NCI-H524 treated with DMSO at 0.1 percent for 48 hours (cell line): Measurements from ENCODE around the gene TPRA1.
"Not testable (repeated sequence)": the region's sequence is repeated elsewhere in the genome, so short reads cannot be mapped to it uniquely, and the experiment has no call there.

ENCODE experiments used
- DNase-seq: peaks from one replicate; lab custom pipeline; 2025; lab: John Stamatoyannopoulos, UW

TPRA1 gene

GRCh38 chr3:127616836-127617605 lies 26.5 kb upstream of the TPRA1 start:
- DNase-seq: no peak

DNA sequence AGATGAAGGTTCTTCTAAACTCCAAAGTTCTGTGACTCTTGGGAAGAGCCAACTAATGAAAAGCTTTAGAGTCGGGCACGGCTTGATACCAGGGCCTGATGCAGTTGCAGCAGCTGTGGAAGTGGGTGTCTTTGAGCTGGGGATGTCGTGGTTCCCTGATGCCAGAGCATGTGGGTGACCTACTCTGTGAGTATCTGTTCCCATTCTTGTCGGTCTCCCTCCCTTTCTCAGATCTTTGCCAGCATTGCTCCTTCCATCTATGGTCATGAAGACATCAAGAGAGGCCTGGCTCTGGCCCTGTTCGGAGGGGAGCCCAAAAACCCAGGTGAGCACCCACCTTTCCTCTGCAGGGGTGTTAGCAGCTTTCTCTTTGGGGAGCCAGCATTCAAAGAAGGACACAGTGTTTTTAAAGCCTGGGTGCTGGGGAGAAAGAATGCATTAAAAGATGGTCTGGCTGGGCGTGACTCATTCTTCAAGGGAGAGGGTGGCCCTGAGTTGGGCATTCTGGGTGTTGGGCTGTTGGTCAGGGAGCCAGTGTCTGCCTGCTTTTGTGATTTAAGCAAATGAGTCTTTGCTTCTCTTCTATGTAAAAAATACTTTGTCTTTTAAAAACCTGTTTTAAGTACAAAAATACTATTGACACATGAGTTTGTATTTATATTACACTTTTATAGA lies 25.2 kb upstream of the TPRA1 start:
- no peak for DNase-seq

DNA sequence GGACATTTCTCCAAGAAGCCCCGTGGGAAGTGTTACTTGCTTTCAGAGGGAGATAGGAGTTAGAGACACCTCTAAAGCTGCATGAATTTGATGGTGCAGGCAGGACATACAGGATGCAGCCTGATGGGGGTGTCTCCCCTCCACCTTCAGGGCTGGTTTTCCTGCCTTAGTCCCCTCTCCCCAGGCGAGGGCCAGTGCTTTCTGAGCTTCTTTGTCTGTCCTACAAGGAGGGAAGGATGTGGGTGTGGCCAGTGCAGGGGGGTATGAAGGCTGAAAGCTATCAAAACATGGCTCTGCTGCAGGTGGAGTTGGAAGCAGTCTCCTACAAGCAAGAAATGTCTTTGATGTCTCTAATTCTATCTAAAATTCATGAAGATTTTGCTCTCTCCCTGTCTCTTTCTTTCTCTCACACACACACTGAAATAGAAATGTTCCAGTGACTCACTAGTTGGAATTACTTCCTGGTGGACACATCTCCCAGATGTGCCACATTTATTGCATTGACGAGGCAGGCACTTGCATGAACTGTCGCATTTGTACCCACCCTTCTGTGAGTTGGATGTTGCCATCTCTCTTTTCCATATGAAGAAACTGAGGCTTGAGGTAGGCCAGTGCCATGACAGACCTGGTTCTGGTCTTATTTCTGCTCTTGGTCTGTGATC lies 24.5 kb upstream of the TPRA1 start:
- no peak for DNase-seq

- DNase-seq: no peak
These were observed 22.9 kb upstream of the TPRA1 start for GRCh38 chr3:127613406-127613805.

- no peak for DNase-seq
These were observed 22.4 kb upstream of the TPRA1 start for GRCh38 chr3:127612966-127613365.

DNA sequence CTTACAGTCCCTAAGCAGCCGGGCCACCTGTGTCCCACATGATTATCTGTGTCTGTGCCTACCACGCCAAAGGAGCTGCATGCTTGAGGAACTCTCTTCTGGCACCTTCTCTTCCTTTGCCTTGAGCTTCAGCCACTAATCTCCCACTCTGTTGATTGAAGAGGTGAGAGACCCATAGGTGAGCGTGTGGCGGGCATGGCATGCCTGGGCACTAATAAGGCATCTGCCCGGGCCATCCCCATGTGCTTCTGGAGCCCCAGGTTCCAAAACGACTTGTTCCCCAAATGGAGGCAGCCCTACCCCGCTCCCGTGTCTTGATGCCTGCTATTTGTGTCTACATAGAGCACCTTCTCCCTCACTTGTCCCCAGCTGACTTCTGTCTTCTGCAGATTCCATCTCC lies 20.7 kb upstream of the TPRA1 start:
- no peak for DNase-seq

- no peak for DNase-seq
These were observed 19.6 kb upstream of the TPRA1 start for GRCh38 chr3:127610105-127610504.

GRCh38 chr3:127608362-127608718 lies 17.8 kb upstream of the TPRA1 start:
- DNase-seq: no peak

- no peak for DNase-seq
These were observed 17.3 kb upstream of the TPRA1 start for GRCh38 chr3:127607675-127608361.

GRCh38 chr3:127606981-127607595 lies 16.6 kb upstream of the TPRA1 start:
- no peak for DNase-seq

GRCh38 chr3:127606086-127606805 lies 15.7 kb upstream of the TPRA1 start:
- DNase-seq: no peak

DNA sequence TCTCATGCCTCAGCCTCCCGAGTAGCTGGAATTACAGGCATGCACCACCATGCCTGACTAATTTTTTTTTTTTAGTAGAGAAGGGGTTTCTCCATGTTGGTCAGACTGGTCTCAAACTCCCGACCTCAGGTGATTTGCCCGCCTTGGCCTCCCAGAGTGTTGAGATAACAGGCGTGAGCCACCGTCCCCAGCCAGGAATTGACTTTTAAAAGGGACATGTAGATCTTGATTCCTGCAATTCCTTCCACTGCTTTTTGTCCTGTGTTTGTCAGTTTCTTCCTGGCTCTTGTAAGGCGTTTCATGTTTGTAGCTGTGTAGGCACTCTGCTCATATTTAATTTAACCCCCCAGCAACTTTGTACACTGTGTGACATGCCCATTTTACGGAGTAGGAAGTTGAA lies 15.0 kb upstream of the TPRA1 start:
- DNase-seq: not testable (repeated sequence)

GRCh38 chr3:127604546-127605165 lies 14.1 kb upstream of the TPRA1 start:
- no peak for DNase-seq

GRCh38 chr3:127604035-127604434 lies 13.5 kb upstream of the TPRA1 start:
- no peak for DNase-seq

- no peak for DNase-seq
These were observed 10.4 kb upstream of the TPRA1 start for GRCh38 chr3:127600749-127601456.

DNA sequence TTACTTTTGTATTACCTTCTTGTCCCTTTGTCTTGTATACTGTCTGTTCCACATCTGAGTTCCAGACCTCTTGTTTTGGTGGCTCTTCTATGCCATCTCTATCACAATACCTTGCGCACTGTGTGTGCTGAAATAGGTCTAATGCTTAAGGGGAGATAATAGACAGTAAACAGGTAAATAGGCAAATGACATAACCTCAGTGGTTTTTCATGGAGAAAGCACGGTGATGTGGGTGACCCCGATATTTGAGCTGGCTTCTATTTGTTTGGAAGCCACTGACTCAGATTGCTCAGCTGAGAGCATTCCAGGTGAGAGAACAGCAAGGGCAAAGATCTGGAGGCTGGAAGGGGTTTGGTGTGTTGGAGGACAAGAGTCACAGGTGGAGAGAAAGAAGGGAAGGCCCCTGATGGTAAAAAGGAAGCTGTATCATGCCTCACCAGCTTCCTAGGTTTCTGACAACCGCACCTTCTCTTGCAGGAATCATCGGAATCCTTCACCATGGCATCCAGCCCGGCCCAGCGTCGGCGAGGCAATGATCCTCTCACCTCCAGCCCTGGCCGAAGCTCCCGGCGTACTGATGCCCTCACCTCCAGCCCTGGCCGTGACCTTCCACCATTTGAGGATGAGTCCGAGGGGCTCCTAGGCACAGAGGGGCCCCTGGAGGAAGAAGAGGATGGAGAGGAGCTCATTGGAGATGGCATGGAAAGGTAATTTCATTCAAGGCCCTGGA lies 8.5 kb upstream of the TPRA1 start:
- no peak for DNase-seq

DNA sequence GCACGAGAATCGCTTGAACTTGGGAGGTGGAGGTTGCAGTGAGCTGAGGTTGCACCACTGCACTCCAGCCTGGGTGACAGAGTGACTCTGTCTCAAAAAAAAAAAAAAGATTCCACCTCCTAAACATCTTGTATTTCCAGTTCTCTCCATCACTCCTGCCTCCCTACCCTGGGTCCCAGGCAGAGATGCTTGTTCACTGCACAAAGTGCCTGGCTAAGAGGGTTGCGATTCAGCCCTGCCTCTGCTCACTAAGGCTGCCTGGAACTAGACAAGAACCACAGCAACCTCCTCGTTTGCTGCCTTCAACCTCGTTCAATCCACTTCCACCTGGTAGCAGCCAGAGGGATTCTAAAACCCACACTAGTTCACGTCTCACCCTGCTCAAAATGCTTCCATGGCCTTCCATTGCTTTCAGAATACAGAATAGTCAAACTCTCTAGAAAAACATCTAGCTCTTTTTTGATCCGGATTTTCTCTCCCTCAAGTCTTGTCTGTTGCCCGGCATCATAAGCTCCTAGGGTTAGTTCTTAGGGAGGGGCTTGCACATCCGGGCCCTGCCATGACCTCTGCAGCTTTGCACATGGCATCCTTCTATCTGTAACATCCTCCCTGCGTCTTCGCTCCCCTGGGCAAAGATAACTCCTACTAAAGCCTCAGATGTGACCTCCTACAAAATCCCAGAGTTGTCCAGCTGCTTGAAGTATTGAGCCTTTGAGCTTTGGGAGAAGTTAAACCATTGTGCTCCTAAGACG lies 6.7 kb upstream of the TPRA1 start:
- DNase-seq: no peak

DNA sequence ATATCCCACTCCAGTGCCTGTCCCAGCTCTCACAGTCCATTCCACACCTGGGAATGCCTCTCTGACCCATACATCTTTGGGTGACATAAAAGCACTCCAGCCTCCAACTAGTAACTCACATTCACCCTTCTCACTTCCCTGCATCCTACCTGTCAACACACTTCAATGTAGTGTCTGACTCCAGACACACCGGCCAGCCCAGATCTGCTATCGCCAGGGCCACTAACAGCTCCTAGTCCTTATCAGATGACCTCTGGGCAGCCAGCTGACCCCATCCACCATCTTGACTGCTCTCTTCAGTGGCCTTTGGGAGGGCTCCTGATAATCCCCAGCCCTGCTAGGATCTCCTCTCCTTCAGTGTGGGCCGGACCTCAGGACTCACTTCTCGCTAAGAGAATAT lies 4.8 kb upstream of the TPRA1 start:
- no peak for DNase-seq

DNA sequence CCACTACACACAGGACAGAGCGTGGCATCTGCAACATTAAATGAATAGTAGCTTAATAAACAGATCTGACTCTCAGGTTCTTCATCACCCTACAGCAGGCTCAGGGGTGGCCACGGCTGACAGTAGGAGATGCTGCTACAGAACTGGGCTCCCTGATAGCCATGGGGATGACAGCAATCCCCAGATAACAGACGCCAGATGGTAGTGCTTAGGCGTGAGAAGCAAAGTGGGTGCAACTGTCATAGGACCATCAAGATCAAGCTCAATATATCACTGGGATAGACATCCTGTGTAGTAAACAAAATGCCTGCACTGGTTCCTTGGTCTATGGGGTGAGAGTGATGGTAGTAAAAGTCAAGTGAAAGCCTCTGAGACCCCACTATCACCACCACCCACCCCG lies 2.6 kb upstream of the TPRA1 start:
- no peak for DNase-seq
